DMS153 treated with DMSO at 0.1 percent for 48 hours (cell line): ENCODE data around the gene ADPRH.

Experiments
- DNase-seq: peaks from one replicate; lab custom pipeline; 2025; ENCODE audit not compliant: unreplicated experiment; lab: John Stamatoyannopoulos, UW

The ADPRH gene

DNA sequence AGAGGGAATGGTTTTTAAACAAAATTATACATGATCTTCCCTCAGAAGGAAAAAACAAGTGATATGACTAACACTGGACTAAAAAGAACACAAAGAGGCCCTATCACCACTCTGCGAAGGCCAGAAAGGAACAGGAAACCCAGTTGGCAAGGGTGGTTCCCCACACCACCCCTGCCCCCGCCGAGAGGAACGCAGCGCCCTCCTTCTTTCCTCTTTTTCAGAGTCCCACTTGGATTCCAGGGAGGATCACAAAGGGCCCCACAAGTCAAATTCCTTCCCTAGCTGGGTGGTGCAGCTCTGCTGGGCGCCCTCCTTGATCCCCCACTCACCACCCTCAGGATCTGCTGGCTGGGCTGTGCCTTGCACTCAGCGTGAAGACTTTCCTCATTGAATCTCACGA is 48.2 kb downstream of the ADPRH start:
- DNase-seq: no peak

DNA sequence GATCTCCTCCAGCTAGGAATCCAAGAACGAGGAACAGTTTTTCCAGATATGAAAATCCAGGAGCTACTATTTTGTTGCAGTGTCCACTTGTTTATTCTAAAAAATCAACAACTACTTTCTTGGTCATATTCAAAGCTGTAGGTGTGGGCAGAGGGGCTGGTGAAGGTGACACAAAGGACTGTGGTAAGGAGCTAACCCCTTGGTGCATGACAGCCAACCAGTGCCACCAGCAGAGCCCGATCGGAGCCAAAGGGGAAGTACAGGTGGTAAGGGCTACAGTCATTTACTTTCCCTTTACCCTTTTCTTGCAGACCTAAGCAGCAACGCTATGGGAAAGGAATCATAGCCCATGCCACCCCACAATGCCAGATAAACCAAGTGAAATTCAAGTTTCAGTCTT is 49.1 kb downstream of the ADPRH start:
- no peak for DNase-seq

DNA sequence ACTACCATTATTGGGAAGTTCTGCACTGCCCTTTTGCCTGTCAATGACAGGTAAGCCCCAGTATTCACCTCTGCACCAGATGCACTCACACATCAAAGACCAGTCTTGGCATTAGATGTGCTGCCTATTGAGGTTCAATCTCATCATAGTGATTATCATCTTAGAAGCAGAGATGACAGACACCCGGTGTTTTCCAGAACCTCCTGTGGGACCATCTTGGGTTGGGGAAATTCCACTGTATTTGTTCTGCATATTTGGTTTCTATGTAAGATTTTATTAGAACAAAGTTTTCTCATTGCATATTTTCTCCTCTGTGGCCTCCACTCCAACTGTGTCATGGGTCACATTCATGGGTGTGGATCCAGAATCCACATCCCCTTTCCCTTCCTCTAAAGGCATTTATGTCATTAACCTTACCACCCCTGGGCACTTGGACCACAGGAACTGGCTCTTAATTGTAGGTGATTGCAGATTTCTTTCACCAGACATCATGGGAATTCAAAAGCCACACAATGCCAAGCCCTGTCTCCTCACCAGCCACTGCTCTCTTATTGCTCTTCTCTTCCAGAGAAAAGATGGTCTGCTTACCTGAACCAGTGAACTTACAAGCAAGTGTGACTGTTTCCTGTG is 49.6 kb downstream of the ADPRH start:
- no peak for DNase-seq

DNA sequence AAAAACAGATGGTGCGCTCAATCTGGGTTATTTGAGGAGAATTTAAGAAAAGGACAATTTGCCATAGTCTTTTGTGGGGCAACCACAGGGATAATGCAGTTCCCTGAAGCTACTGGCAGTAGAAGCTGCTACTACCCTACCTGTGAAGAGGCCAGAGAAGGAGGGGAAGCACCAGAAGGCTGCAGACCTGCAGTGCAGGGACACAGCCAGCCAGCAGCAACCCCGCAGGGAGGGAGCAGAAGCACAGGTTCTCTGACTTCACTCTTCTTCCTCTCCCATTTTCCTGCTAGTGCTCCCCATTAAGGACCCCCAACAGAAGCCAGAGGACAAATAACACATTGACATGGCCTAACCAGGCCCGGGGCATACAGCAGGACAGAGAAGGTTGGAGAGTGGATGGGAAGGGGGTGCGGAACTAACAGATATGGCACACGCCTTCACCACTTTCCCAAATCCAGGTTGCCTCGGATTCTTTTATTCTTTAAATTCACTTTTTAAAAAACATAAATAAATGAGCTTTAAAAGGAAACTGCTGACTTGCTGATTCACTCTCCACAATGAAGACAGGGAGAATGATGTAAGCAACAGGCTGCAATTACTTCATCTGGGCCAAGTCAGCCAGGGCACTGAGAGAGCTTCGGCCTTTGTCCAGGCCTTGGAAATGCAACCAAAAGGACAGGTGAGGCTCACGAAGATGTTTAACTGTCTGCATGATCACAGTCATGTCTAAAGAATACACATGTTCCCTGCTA is 51.0 kb downstream of the ADPRH start:
- DNase-seq: no peak

DNA sequence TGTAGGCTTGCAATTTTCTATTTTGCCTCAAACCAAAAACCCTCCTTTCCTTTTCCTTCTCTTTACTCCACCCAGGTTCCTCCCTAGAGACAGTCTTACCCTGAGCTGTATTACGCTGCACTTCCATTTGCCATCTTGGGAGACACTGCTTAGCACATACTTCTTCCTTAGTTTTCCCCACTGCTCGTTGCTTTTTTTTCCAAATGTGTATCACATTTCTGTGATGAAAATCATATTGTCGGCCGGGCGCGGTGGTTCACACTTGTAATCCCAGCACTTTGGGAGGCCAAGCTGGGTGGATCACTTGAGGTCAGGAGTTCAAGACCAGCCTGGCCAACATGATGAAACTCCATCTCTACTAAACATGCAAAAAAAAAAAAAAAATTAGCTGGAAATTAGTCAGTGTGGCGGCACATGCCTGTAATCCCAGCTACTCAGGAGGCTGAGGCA is 51.6 kb downstream of the ADPRH start:
- DNase-seq: no peak

DNA sequence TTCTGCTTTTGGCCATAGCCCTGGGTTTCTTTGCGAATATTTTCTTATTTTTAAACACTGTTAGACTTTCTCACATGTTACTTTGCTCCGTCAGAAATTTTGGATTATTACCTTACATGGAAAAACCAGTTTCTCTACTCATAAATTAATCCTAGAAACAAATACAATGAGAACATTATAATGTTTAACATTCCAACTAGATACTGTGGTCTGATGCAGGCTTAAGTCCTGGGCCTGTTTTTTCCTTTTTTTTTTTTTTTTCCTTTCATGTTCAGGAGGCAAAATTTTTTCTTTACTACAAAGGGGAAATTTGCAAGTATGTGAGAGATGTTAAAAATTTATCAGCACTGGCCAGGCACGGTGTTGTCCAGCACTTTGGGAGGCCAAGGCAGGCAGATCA is 52.2 kb downstream of the ADPRH start:
- DNase-seq: no peak

DNA sequence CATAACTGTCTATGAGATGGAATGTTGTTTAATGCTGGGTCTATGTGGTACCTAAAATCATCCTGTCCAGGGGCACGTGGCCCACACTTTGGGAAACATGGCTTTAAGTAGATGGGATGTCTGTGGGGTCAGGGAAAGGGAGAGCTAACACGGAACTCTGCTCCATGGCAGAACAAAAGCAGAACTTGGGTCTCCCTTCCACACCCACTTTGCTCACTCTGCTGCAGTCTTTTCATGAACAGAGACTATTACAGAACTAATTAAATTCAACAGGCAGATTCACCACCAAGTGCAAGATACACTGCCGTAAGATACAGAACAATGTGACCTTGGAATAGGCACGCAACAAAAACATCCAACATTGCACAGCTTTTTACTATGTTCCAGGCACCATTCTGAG is 52.9 kb downstream of the ADPRH start:
- no peak for DNase-seq

DNA sequence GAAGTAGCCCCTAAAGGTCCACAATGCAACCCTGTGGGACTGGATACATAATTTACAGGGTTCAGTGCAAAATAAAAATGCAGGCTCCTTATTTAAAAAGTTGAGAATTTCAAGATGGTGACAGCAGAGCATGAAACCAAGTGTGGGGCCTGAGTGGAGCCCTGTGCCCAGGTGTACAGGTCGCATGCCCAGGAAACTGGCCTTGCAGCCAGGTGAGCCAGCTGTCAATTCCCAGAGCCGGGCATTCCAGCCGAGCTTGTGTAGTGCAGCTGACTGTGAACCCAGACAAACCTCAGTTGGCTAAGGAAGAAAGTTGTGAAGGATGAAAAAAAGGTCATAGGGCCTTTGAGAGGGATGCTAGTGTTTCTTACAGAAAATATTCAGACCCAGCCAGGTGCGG is 53.5 kb downstream of the ADPRH start:
- no peak for DNase-seq

DNA sequence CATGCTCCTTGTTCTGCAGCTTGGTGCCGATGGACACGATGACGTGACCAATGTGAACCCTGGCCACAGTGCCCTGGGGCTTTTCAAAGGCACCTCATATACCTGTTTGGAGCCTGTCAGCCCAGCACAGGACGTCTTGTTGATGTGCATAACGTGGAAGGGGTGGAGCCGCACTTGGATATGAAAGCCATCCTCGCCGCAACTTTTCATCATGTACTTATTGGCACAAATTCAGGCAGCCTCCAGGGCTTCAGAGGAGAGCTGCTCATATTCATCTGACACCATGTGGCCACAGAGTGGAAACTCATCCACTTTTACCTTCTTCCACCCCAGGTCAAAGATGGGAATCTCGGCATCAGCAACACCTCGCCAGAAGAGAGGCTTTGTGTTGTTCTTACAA is 56.4 kb downstream of the ADPRH start:
- no peak for DNase-seq

DNA sequence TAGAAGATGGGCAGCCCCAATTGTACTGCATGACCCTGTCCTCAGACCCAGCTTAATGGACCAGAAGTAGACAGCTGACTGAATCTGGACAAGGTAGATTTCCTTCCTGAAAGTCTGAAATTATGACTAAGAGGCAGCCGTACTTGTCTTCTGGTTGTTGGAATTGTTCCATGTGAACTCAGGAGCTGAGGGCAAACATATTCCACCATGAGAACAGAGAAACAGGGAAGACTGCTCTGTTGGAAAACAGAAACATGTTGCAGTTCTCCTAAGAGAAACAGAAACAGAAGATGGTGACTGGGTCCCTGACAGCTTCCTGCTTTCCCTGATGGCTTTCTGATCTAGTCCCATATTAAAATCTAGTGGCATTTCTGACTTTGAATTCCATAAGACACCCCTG is 57.0 kb downstream of the ADPRH start:
- DNase-seq: no peak

DNA sequence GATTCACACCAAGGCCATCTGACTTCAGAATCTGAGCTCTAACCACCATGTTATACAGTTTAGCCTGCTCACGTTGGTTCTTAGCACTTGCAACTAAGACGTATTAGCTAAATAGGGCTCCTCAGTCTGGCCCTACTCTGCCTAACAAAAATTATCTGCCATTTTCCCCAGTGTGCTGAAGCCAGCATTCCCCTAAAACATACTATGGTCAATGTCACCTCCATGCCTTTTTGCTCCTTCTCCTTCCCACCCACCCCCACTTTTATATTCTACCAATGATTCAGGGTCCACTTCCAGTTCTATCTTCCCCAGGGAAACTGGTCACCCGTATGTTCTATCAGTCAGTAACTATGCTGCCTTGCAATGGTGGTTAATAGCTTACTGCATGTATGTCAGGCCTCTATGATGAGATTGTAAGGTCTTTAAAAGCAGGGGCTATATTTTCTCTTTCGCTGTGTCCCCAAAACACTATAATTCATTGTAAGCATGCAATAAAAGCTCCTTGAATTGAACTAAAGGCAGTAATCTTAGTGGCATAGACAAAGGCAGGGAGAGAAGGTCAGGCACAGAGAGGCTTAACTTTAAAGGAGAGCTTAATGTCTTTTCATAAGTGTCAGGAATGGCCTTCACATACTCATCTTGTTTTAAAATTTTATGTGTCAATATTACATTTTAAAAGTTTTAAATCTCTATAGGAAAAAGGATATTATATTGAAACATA is 57.8 kb downstream of the ADPRH start:
- no peak for DNase-seq

DNA sequence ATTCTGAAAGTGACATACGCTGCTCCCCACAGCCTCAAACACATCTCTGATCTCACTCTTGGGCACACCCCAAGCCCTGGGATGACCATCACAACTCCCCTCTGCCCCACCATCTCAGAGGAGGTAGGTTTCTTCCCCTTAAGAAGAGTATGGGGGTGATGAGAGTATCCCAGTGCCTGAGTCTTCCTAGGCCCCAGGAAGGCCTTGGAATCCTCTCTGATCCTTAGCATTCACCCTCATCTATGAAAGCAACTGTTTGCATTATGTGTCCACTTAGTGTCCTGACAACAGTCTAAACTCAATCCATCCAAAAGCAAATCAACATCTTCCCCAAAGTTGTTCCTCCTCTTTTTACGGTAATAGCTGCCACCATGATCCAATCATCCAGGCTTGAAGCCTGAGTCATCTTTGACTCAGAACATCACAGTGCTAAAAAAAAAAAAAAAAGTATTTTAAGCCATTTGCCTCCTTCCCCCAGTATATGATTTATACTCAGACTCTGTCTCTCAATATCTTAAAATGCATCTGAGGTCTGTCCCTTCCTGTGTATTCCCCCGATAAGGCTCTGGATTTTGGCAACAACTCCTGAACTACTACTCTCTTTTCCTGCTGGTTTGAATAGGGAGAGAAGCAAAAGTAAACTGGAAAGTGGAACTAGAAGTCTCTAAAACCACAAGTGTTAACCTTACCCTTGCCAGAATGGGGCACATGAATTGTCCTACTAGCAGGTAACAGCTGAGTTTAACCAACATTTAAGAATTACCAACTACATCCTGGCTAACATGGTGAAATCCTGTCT is 58.6 kb downstream of the ADPRH start:
- DNase-seq: no peak
